Right lobe of liver (tissue), 4 donors: Measurements from ENCODE around the gene NUMA1.

Experiments used
- POLR2A ChIP-seq: fragments of 450-650 bp; IDR thresholded peaks from one replicate; pipeline ENCODE4 v1.6.1; 2017; ENCODE audit warnings: antibody characterized with exemption, mild to moderate bottlenecking
- TF ChIP-seq, protein P1 (sequence below), 4 donors: fragments of 200-600 bp in 3 of 4; fragments of 450-650 bp in 1 of 4; IDR thresholded peaks; one replicate each; pipeline versions ENCODE4 v1.5.1 to v1.8.0; 2016 to 2022; ENCODE audit warnings: antibody characterized with exemption in 4 of 4, mild to moderate bottlenecking in 2 of 4
- donor health status: DM: no; HTN: no; CAD: no.
- donor health status: DM: no; HTN: no; CAD: no.
- donor health status: DM: no; HTN: yes; CAD: no.

DNA sequence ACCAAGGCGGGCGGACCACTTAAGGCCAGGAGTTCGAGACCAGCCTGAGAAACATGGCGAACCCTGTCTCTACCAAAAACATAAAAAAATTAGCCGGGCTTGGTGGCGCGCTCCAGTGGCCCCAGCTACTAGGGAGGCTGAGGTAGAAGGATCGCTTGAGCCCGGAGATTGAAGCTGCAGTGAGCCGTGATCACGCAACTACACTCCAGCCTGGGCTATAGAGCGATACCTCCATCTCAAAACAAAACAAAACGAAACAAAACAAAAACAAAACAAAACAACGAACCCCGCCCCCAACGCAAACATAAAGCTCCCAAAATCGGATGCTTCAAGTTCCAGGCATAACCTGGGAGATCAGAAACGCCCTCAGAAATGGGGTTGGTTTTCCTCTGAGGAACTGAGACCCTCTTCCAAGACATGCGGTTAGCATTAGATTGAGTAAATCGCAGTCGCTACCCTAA, 872 bp upstream of the NUMA1 start:
- TF ChIP-seq, protein P1, sequence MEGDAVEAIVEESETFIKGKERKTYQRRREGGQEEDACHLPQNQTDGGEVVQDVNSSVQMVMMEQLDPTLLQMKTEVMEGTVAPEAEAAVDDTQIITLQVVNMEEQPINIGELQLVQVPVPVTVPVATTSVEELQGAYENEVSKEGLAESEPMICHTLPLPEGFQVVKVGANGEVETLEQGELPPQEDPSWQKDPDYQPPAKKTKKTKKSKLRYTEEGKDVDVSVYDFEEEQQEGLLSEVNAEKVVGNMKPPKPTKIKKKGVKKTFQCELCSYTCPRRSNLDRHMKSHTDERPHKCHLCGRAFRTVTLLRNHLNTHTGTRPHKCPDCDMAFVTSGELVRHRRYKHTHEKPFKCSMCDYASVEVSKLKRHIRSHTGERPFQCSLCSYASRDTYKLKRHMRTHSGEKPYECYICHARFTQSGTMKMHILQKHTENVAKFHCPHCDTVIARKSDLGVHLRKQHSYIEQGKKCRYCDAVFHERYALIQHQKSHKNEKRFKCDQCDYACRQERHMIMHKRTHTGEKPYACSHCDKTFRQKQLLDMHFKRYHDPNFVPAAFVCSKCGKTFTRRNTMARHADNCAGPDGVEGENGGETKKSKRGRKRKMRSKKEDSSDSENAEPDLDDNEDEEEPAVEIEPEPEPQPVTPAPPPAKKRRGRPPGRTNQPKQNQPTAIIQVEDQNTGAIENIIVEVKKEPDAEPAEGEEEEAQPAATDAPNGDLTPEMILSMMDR (IDR thresholded peaks at IDR 0.05) = no peak
- no peak for TF ChIP-seq POLR2A
